Activated naive CD8-positive, alpha-beta T cell treated with anti-CD3 and anti-CD28 coated beads, Interleukin-2, amount 50 U/mL, for 24 hours (primary cell): ENCODE measurements around the gene ELP4.

Experiments used
- ATAC-seq: fragments of 150-1000 bp; cut with Tn5 transposase; one replicate; pipeline ENCODE4 v1.10.0; 2021
- DNase-seq: peaks from one replicate; pipeline ENCODE4 v3.0.0; 2021
- H3K27ac Mint-ChIP-seq: one replicate; pipeline ENCODE4 v1.8.0; 2021; ENCODE audit warnings: mild to moderate bottlenecking, mixed read lengths
- H3K27me3 Mint-ChIP-seq: one replicate; pipeline ENCODE4 v1.8.0; 2021; ENCODE audit warnings: mixed read lengths
- H3K36me3 Mint-ChIP-seq: one replicate; pipeline ENCODE4 v1.8.0; 2021; ENCODE audit warnings: low read depth, mixed read lengths
- H3K4me1 Mint-ChIP-seq: one replicate; pipeline ENCODE4 v1.8.0; 2021; ENCODE audit warnings: mixed read lengths
- H3K4me3 Mint-ChIP-seq: one replicate; pipeline ENCODE4 v1.8.0; 2021; ENCODE audit warnings: mild to moderate bottlenecking, moderate library complexity, mixed read lengths
- H3K9me3 Mint-ChIP-seq: one replicate; pipeline ENCODE4 v1.8.0; 2021; ENCODE audit warnings: mixed read lengths

The ELP4 gene

GRCh38 chr11:31812383-31813381 is 303.1 kb downstream of the ELP4 start:
- ATAC-seq (no peak), DNase-seq (no peak)
- Mint-ChIP-seq H3K36me3 (peaks cover 2% of the 10 kb centered on the region), H3K27me3 (peaks cover 75% of the 10 kb centered on the region), H3K9me3 (no peaks in the 10 kb centered on the region), H3K4me3 (peak overlapping the region; percentile 74), H3K27ac (no peak overlapping the region), H3K4me1 (peaks cover 50% of the 10 kb centered on the region)

GRCh38 chr11:31813391-31814175 is 304.0 kb downstream of the ELP4 start:
- Mint-ChIP-seq H3K36me3 (peaks cover 2% of the 10 kb centered on the region), H3K27me3 (peaks cover 71% of the 10 kb centered on the region), H3K27ac (no peak overlapping the region)

GRCh38 chr11:31814176-31814868 is 304.8 kb downstream of the ELP4 start:
- no peaks in the 10 kb centered on the region for H3K9me3 Mint-ChIP-seq
- H3K4me3 Mint-ChIP-seq: no peak overlapping the region
- H3K4me1 Mint-ChIP-seq: peaks cover 48% of the 10 kb centered on the region
- ATAC-seq (no peak), DNase-seq (no peak)
- H3K27ac Mint-ChIP-seq: no peak overlapping the region
- H3K27me3 Mint-ChIP-seq: peaks cover 69% of the 10 kb centered on the region
- H3K36me3 Mint-ChIP-seq: peaks cover 2% of the 10 kb centered on the region

More at GRCh38 chr11:31813391-31814175, 304.0 kb downstream of the ELP4 start:
- DNase-seq: no peak
- H3K4me1 Mint-ChIP-seq: peaks cover 52% of the 10 kb centered on the region
- H3K9me3 Mint-ChIP-seq: no peaks in the 10 kb centered on the region
- peak overlapping the region; percentile 74 for H3K4me3 Mint-ChIP-seq
- ATAC-seq: no peak

- Mint-ChIP-seq H3K36me3 (no peaks in the 10 kb centered on the region), H3K4me3 (peak overlapping the region; percentile 53), H3K4me1 (peaks cover 39% of the 10 kb centered on the region), H3K27me3 (peaks cover 71% of the 10 kb centered on the region), H3K27ac (peak overlapping the region; percentile 2), H3K9me3 (no peaks in the 10 kb centered on the region)
- no peak for DNase-seq
- ATAC-seq: no peak
Observed at GRCh38 chr11:31815711-31816467, 306.3 kb downstream of the ELP4 start.

GRCh38 chr11:31816468-31817053 is 307.0 kb downstream of the ELP4 start:
- DNase-seq (no peak), ATAC-seq (no peak)
- peaks cover 71% of the 10 kb centered on the region for H3K27me3 Mint-ChIP-seq
- H3K4me3 Mint-ChIP-seq: peak overlapping the region; percentile 53
- no peaks in the 10 kb centered on the region for H3K9me3 Mint-ChIP-seq
- peaks cover 35% of the 10 kb centered on the region for H3K4me1 Mint-ChIP-seq
- H3K27ac Mint-ChIP-seq: peak overlapping the region; percentile 2
- H3K36me3 Mint-ChIP-seq: no peaks in the 10 kb centered on the region

GRCh38 chr11:31817054-31817620 is 307.6 kb downstream of the ELP4 start:
- Mint-ChIP-seq H3K27ac (no peak overlapping the region), H3K27me3 (peaks cover 73% of the 10 kb centered on the region), H3K36me3 (peaks cover 3% of the 10 kb centered on the region), H3K4me1 (peaks cover 32% of the 10 kb centered on the region), H3K4me3 (peak overlapping the region; percentile 58), H3K9me3 (peaks cover 2% of the 10 kb centered on the region)
- ATAC-seq (no peak), DNase-seq (no peak)

- peaks cover 26% of the 10 kb centered on the region for H3K4me1 Mint-ChIP-seq
- H3K27ac Mint-ChIP-seq: no peak overlapping the region
- DNase-seq: no peak
- peaks cover 4% of the 10 kb centered on the region for H3K36me3 Mint-ChIP-seq
- ATAC-seq: peak; percentile 23
- peaks cover 3% of the 10 kb centered on the region for H3K9me3 Mint-ChIP-seq
- peak overlapping the region; percentile 58 for H3K4me3 Mint-ChIP-seq
- peaks cover 74% of the 10 kb centered on the region for H3K27me3 Mint-ChIP-seq
Observed at GRCh38 chr11:31817621-31818424, 308.3 kb downstream of the ELP4 start.

GRCh38 chr11:31818425-31818755 is 308.8 kb downstream of the ELP4 start:
- H3K4me1 Mint-ChIP-seq: peaks cover 25% of the 10 kb centered on the region
- peaks cover 4% of the 10 kb centered on the region for H3K36me3 Mint-ChIP-seq
- no peak overlapping the region for H3K27ac Mint-ChIP-seq
- peaks cover 78% of the 10 kb centered on the region for H3K27me3 Mint-ChIP-seq
- peaks cover 3% of the 10 kb centered on the region for H3K9me3 Mint-ChIP-seq
- DNase-seq (no peak), ATAC-seq (no peak)
- H3K4me3 Mint-ChIP-seq: no peak overlapping the region

GRCh38 chr11:31818874-31819331 is 309.3 kb downstream of the ELP4 start:
- no peak overlapping the region for H3K27ac Mint-ChIP-seq

GRCh38 chr11:31819621-31820437 is 310.3 kb downstream of the ELP4 start:
- Mint-ChIP-seq H3K36me3 (peaks cover 4% of the 10 kb centered on the region), H3K9me3 (peaks cover 3% of the 10 kb centered on the region), H3K27me3 (peaks cover 82% of the 10 kb centered on the region), H3K4me1 (peaks cover 20% of the 10 kb centered on the region), H3K27ac (no peak overlapping the region), H3K4me3 (no peak overlapping the region)
- DNase-seq (no peak), ATAC-seq (no peak)

More at GRCh38 chr11:31818874-31819331, 309.3 kb downstream of the ELP4 start:
- Mint-ChIP-seq H3K4me3 (no peak overlapping the region), H3K9me3 (peaks cover 3% of the 10 kb centered on the region), H3K36me3 (peaks cover 4% of the 10 kb centered on the region), H3K4me1 (peaks cover 21% of the 10 kb centered on the region), H3K27me3 (peaks cover 80% of the 10 kb centered on the region)
- DNase-seq (no peak), ATAC-seq (no peak)

- Mint-ChIP-seq H3K4me1 (peaks cover 17% of the 10 kb centered on the region), H3K27ac (no peak overlapping the region), H3K36me3 (peaks cover 4% of the 10 kb centered on the region), H3K4me3 (no peak overlapping the region), H3K27me3 (peaks cover 82% of the 10 kb centered on the region), H3K9me3 (peaks cover 3% of the 10 kb centered on the region)
- no peak for ATAC-seq
- no peak for DNase-seq
Observed at GRCh38 chr11:31820438-31820818, 310.9 kb downstream of the ELP4 start.

- Mint-ChIP-seq H3K9me3 (peaks cover 3% of the 10 kb centered on the region), H3K27ac (no peak overlapping the region), H3K27me3 (peaks cover 82% of the 10 kb centered on the region), H3K4me1 (peaks cover 13% of the 10 kb centered on the region), H3K36me3 (peaks cover 5% of the 10 kb centered on the region), H3K4me3 (no peak overlapping the region)
- DNase-seq (no peak), ATAC-seq (no peak)
Observed at GRCh38 chr11:31821235-31821764, 311.7 kb downstream of the ELP4 start.
